Endothelial cell of umbilical vein (primary cell): Measurements from ENCODE around the gene OCLN. TPM values are rescaled to one million over a fixed set of nuclear protein-coding genes. Genes with fewer than 3 reads are reported as not detected.

Experiments used
- BruUV-seq: library from RNA; stranded (reverse); fragments of 400-500 nt; replicated peaks from 2 replicates; lab custom pipeline; 2021; lab: Mats Ljungman, UMichigan
- CTCF ChIA-PET: fragments of 300-600, 350-600 bp; sonication (Branson Sonifier 250); formaldehyde crosslinking; loops from one replicate; lab custom pipeline; 2021; ENCODE audit warnings: antibody characterized with exemption, inconsistent platforms; lab: Charles Lee
- POLR2A ChIA-PET: fragments of 300-600, 350-600 bp; sonication (Branson Sonifier 250); formaldehyde crosslinking; loops from one replicate; lab custom pipeline; 2021; ENCODE audit warnings: antibody characterized with exemption, inconsistent platforms; lab: Charles Lee
- DNase-seq: peaks from one replicate; pipeline ENCODE4 v3.0.0-alpha.2; 2011; ENCODE audit warnings: low read depth, low spot score
- FAIRE-seq: peaks from 2 replicates; lab custom pipeline; 2011; peaks lifted over from hg19 to GRCh38; lab: Jason Lieb, UNC
- H2AFZ ChIP-seq: 2 replicates; pipeline ENCODE4 v1.6.0; 2012; ENCODE audit warnings: low read depth, low read length, control low read depth, inconsistent platforms
- H3K27ac ChIP-seq: 2 replicates; pipeline ENCODE4 v1.5.1; 2011; ENCODE audit warnings: low read depth, mild to moderate bottlenecking, control low read depth, low read length, moderate library complexity; ENCODE audit not compliant: insufficient read depth
- H3K27me3 ChIP-seq, 2 experiments: 2 replicates each; pipeline versions ENCODE4 v1.6.0 to v1.6.1; 2011; ENCODE audit warnings: low read length in 2 of 2, mixed read lengths in 1 of 2; ENCODE audit not compliant: control insufficient read depth in 2 of 2, insufficient read depth in 2 of 2
- H3K36me3 ChIP-seq, 2 experiments: 2 replicates in 1 of 2; 3 replicates in 1 of 2; pipeline ENCODE4 v1.5.1; 2011; ENCODE audit warnings: low read length in 2 of 2, mild to moderate bottlenecking in 1 of 2, moderate library complexity in 1 of 2; ENCODE audit not compliant: control insufficient read depth in 2 of 2, insufficient read depth in 2 of 2; ENCODE audit errors: extremely low read depth in 1 of 2
- H3K4me1 ChIP-seq: 3 replicates; pipeline ENCODE4 v1.5.1; 2011; ENCODE audit warnings: mild to moderate bottlenecking, low read length; ENCODE audit not compliant: control insufficient read depth, insufficient read depth; ENCODE audit errors: extremely low read depth
- H3K4me2 ChIP-seq: 2 replicates; pipeline ENCODE4 v1.6.1; 2011; ENCODE audit warnings: low read length, control low read depth, mixed read lengths; ENCODE audit not compliant: insufficient read depth
- H3K4me3 ChIP-seq, 3 experiments: fragments of 200-600 bp in 1 of 3; sonication (generic), shearing (Covaris generic) in 1 of 3; replicated peaks in 1 of 3; 2 replicates each; pipeline ENCODE4 v1.5.1; 2011 to 2016; ENCODE audit warnings: control low read depth in 3 of 3, low read length in 3 of 3, mild to moderate bottlenecking in 2 of 3, inconsistent platforms in 1 of 3, low read depth in 1 of 3, moderate library complexity in 1 of 3; ENCODE audit not compliant: insufficient read depth in 1 of 3
- H3K79me2 ChIP-seq: 2 replicates; pipeline ENCODE4 v1.6.0; 2012; ENCODE audit warnings: low read length, inconsistent platforms; ENCODE audit not compliant: control insufficient read depth, insufficient read depth
- H3K9ac ChIP-seq: replicated peaks from 2 replicates; pipeline ENCODE3; 2011; ENCODE audit warnings: low read length, control low read depth; ENCODE audit not compliant: insufficient read depth; ENCODE audit errors: extremely low read depth
- H3K9me1 ChIP-seq: replicated peaks from 3 replicates; pipeline ENCODE4 v1.6.0; 2011; ENCODE audit warnings: mild to moderate bottlenecking, low read length; ENCODE audit not compliant: control insufficient read depth, insufficient read depth; ENCODE audit errors: extremely low read depth
- H3K9me3 ChIP-seq: replicated peaks from 2 replicates; pipeline ENCODE4 v1.5.1; 2012; ENCODE audit warnings: low read length, inconsistent platforms; ENCODE audit not compliant: control insufficient read depth, insufficient read depth
- H4K20me1 ChIP-seq: replicated peaks from 2 replicates; pipeline ENCODE3; 2011; ENCODE audit warnings: mild to moderate bottlenecking, low read length; ENCODE audit not compliant: control insufficient read depth, insufficient read depth; ENCODE audit errors: extremely low read depth
- EZH2 ChIP-seq: IDR thresholded peaks from 2 replicates; pipeline ENCODE4 v1.6.1; 2012; ENCODE audit warnings: borderline replicate concordance, low read depth, mild to moderate bottlenecking, moderate library complexity, low read length, inconsistent platforms; ENCODE audit not compliant: severe bottlenecking
- FOS ChIP-seq: IDR thresholded peaks from 2 replicates; pipeline ENCODE4 v1.6.1; 2011; ENCODE audit warnings: mild to moderate bottlenecking, low read length, moderate library complexity, borderline replicate concordance; ENCODE audit not compliant: insufficient read depth
- GATA2 ChIP-seq: IDR thresholded peaks from 2 replicates; pipeline ENCODE4 v1.7.0; 2011; ENCODE audit warnings: low read depth, mild to moderate bottlenecking, moderate library complexity, mixed read lengths, low read length; ENCODE audit not compliant: insufficient read length, insufficient read depth
- JUN ChIP-seq: IDR thresholded peaks from 2 replicates; pipeline ENCODE4 v1.6.1; 2011; ENCODE audit warnings: borderline replicate concordance, low read depth; ENCODE audit not compliant: insufficient read length, insufficient read depth
- MAX ChIP-seq: IDR thresholded peaks from 2 replicates; pipeline ENCODE4 v1.6.1; 2011; ENCODE audit not compliant: insufficient read depth, insufficient read length
- MYC ChIP-seq: IDR thresholded peaks from one replicate; pipeline ENCODE4 v1.6.1; 2011; ENCODE audit warnings: mild to moderate bottlenecking, low read depth, low read length
- POLR2A ChIP-seq: IDR thresholded peaks from 2 replicates; pipeline ENCODE4 v1.6.1; 2012; ENCODE audit warnings: low read depth, mild to moderate bottlenecking, control low read depth, low read length
- POLR2AphosphoS5 ChIP-seq: IDR thresholded peaks from 2 replicates; pipeline ENCODE4 v1.6.1; 2012; ENCODE audit warnings: low read depth, mild to moderate bottlenecking, control low read depth, low read length, moderate library complexity; ENCODE audit not compliant: insufficient read depth
- dilution Hi-C: fragments of 300-500 bp; cut with MboI; formaldehyde crosslinking; loops from one replicate; pipeline ENCODE4 v1.15.0; 2019; ENCODE audit warnings: low sequenced_read_pairs; ENCODE audit not compliant: extremely low pct_ligation_motif_present
- intact Hi-C: fragments of 100-400 bp; cut with micrococcal nuclease; formaldehyde crosslinking; loops from one replicate; pipeline ENCODE4 v1.10.0; 2022
- polyA plus RNA-seq, 4 experiments: library from polyadenylated mRNA; depleted of rRNA in 3 of 4; stranded (reverse) in 3 of 4; unstranded in 1 of 4; fragments of >200 nt; gene quantifications; 2 replicates each; pipeline versions ENCODE4 v1.2.1 to v1.2.3, GENCODE V29; 2011 to 2012; ENCODE audit warnings: missing spikeins in 1 of 4
- total RNA-seq: library from RNA; stranded (reverse); gene quantifications from 2 replicates; pipeline ENCODE4 v1.2.3, GENCODE V29; 2021
- TF ChIP-seq, protein P1 (sequence below), 2 donors: IDR thresholded peaks; 1 replicate in 1 of 2; 2 replicates in 1 of 2; pipeline ENCODE4 v1.5.1; 2011; ENCODE audit warnings: low read length in 2 of 2, mild to moderate bottlenecking in 2 of 2, moderate library complexity in 2 of 2, control low read depth in 1 of 2, inconsistent platforms in 1 of 2, low read depth in 1 of 2; ENCODE audit not compliant: insufficient read depth in 1 of 2; ENCODE audit errors: extremely low read depth in 1 of 2

OCLN gene
- total and polyA plus RNA-seq, 2 donors (not counting 3 experiments of a cell fraction or from before 2014, with no cell fraction given) = 11.2 to 22.3 TPM

DNA sequence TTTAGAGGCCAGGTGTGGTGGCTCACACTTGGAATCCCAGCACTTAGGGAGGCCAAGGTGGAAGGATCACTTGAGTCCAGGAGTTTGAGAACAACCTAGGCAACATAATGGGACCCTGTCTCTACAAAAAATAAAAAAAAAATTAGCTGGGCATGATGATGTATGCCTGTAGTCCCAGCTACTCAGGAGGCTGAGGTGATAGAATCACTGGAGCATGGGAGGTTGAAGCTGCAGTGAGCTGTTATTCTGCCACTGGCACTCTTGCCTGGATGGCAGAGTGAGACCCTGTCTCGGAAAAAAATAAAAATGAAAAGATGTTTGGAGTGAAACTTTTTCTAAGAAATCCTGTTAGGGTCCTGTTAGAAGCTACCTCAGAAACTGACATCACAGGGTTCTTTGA, 24.2 kb downstream of the OCLN start:
- intact Hi-C loops = loop anchor here (1.0 kb wide), 1 partner anchor 20 kb away; no protein-coding TSS in a partner anchor
- ChIA-PET POLR2A (interaction anchor here (1.2 kb wide), 1 partner anchor 13 kb away, joined by 3 read pairs; no protein-coding TSS in a partner anchor), CTCF (interaction anchor here (0.6 to 1.5 kb wide), 2 partner anchors 13 to 265 kb away, joined by 3 to 4 read pairs; no protein-coding TSS in a partner anchor)
- H3K4me3 ChIP-seq = no peak overlapping the region
- TF ChIP-seq, protein P1, sequence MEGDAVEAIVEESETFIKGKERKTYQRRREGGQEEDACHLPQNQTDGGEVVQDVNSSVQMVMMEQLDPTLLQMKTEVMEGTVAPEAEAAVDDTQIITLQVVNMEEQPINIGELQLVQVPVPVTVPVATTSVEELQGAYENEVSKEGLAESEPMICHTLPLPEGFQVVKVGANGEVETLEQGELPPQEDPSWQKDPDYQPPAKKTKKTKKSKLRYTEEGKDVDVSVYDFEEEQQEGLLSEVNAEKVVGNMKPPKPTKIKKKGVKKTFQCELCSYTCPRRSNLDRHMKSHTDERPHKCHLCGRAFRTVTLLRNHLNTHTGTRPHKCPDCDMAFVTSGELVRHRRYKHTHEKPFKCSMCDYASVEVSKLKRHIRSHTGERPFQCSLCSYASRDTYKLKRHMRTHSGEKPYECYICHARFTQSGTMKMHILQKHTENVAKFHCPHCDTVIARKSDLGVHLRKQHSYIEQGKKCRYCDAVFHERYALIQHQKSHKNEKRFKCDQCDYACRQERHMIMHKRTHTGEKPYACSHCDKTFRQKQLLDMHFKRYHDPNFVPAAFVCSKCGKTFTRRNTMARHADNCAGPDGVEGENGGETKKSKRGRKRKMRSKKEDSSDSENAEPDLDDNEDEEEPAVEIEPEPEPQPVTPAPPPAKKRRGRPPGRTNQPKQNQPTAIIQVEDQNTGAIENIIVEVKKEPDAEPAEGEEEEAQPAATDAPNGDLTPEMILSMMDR (IDR thresholded peaks at IDR 0.05; ENCODE audit: extremely low read depth in 1 of 2, insufficient read depth in 1 of 2, low read depth in 1 of 2, low read length in 2 of 2) = no peak
- TF ChIP-seq POLR2A = no peak
- no peak for TF ChIP-seq EZH2
- TF ChIP-seq MAX = no peak
- TF ChIP-seq GATA2 = no peak
- TF ChIP-seq JUN = no peak
- TF ChIP-seq MYC = no peak
- TF ChIP-seq POLR2AphosphoS5 = no peak
- TF ChIP-seq FOS = no peak
- no peaks in the 10 kb centered on the region for H3K9me3 ChIP-seq
- H3K4me1 ChIP-seq = peaks cover 35% of the 10 kb centered on the region
- no peaks in the 10 kb centered on the region for H3K36me3 ChIP-seq
- H3K27me3 ChIP-seq = no peaks in the 10 kb centered on the region
- no peaks in the 10 kb centered on the region for H3K9me1 ChIP-seq
- no peak overlapping the region for H2AFZ ChIP-seq
- DNase-seq (no peak), FAIRE-seq (no peak)
- H3K4me2 ChIP-seq = no peak overlapping the region
- no peak overlapping the region for H3K9ac ChIP-seq
- no peaks in the 10 kb centered on the region for H4K20me1 ChIP-seq
- dilution Hi-C loops = no loop called here
- H3K79me2 ChIP-seq = no peaks in the 10 kb centered on the region
- BruUV-seq = no TSS peak
- H3K27ac ChIP-seq = no peak overlapping the region
